HG03575 (cell line): ENCODE measurements around the gene SPAG7.
"Not testable (repeated sequence)": the region's sequence is repeated elsewhere in the genome, so short reads cannot be mapped to it uniquely, and the experiment has no call there.

Experiments
- ATAC-seq: cut with Tn5 transposase; IDR thresholded peaks from one replicate; pipeline ENCODE4 v1.9.1; 2021; ENCODE audit not compliant: unreplicated experiment, insufficient number of reproducible peaks, low FRiP score; ENCODE audit errors: extremely low read depth

SPAG7 gene

GRCh38 chr17:4940555-4941318, 26.9 kb downstream of the SPAG7 start:
- ATAC-seq = no peak

- peak; percentile 53 for ATAC-seq
These were observed 27.6 kb downstream of the SPAG7 start, which contains the start of the genes RNF167 and SLC25A11 for GRCh38 chr17:4939796-4940554. Gene RNF167, plus strand, starts transcription at chr17:4940268. Its CDS starts 642 bp downstream, at chr17:4940910. Gene SLC25A11, minus strand, starts transcription at chr17:4940046. Its CDS starts 136 bp downstream, at chr17:4939910.

- no peak for ATAC-seq
These were observed 28.1 kb downstream of the SPAG7 start for GRCh38 chr17:4939546-4939795.

- no peak for ATAC-seq
These were observed 28.7 kb downstream of the SPAG7 start for GRCh38 chr17:4938688-4939545.

GRCh38 chr17:4938069-4938491, 29.5 kb downstream of the SPAG7 start:
- ATAC-seq = no peak

GRCh38 chr17:4937553-4937952, 30.1 kb downstream of the SPAG7 start:
- ATAC-seq = no peak

- no peak for ATAC-seq
These were observed 31.2 kb downstream of the SPAG7 start for GRCh38 chr17:4936436-4936835.

GRCh38 chr17:4935650-4936049, 32.0 kb downstream of the SPAG7 start:
- no peak for ATAC-seq

- ATAC-seq = no peak
These were observed 33.2 kb downstream of the SPAG7 start for GRCh38 chr17:4934173-4934979.

GRCh38 chr17:4933646-4934045, 34.0 kb downstream of the SPAG7 start:
- no peak for ATAC-seq

- no peak for ATAC-seq
These were observed 34.9 kb downstream of the SPAG7 start for GRCh38 chr17:4932756-4933155.

GRCh38 chr17:4931963-4932362, 35.7 kb downstream of the SPAG7 start, which contains the start of gene GP1BA:
Gene GP1BA, plus strand, starts transcription at chr17:4932277. Its CDS starts 328 bp downstream, at chr17:4932605.
- ATAC-seq = no peak

GRCh38 chr17:4928881-4929280, 38.7 kb downstream of the SPAG7 start:
- ATAC-seq = no peak

GRCh38 chr17:4926577-4927335, 40.9 kb downstream of the SPAG7 start:
- not testable (repeated sequence) for ATAC-seq

- no peak for ATAC-seq
These were observed 46.3 kb downstream of the SPAG7 start for GRCh38 chr17:4921320-4921719.

- ATAC-seq = no peak
These were observed 47.1 kb downstream of the SPAG7 start for GRCh38 chr17:4920351-4921048.

- ATAC-seq = no peak
These were observed 48.0 kb downstream of the SPAG7 start for GRCh38 chr17:4919511-4920047.
